Parathyroid adenoma (tissue), 2 donors: ENCODE measurements around the gene LSM6.

Experiments used
- H2AFZ ChIP-seq: fragments of 300-600 bp; sonication (generic); one replicate; pipeline ENCODE4 v1.7.0; 2017; ENCODE audit warnings: antibody characterized with exemption, mild to moderate bottlenecking
- H3K27ac ChIP-seq: fragments of 300-600 bp; sonication (generic); one replicate; pipeline ENCODE4 v1.7.0; 2017
- H3K27me3 ChIP-seq: fragments of 300-600 bp; sonication (generic); one replicate; pipeline ENCODE4 v1.7.0; 2017; ENCODE audit warnings: low read length; ENCODE audit not compliant: control insufficient read depth, insufficient read depth
- H3K36me3 ChIP-seq: fragments of 300-600 bp; sonication (generic); one replicate; pipeline ENCODE4 v1.7.0; 2017; ENCODE audit warnings: low read length; ENCODE audit not compliant: control insufficient read depth, insufficient read depth
- H3K4me1 ChIP-seq: fragments of 300-600 bp; sonication (generic); one replicate; pipeline ENCODE4 v1.7.0; 2017; ENCODE audit warnings: control low read depth
- H3K4me2 ChIP-seq: fragments of 300-600 bp; sonication (generic); one replicate; pipeline ENCODE4 v1.7.0; 2017; ENCODE audit warnings: low read length
- H3K4me3 ChIP-seq: fragments of 300-600 bp; sonication (generic); one replicate; pipeline ENCODE4 v1.7.0; 2017; ENCODE audit warnings: low read depth, low read length
- H3K79me2 ChIP-seq: fragments of 300-600 bp; sonication (generic); one replicate; pipeline ENCODE4 v1.7.0; 2017; ENCODE audit warnings: control low read depth
- H3K9ac ChIP-seq: fragments of 300-600 bp; sonication (generic); one replicate; pipeline ENCODE4 v1.7.0; 2017; ENCODE audit warnings: mild to moderate bottlenecking
- H3K9me3 ChIP-seq: fragments of 300-600 bp; sonication (generic); one replicate; pipeline ENCODE4 v1.7.0; 2017; ENCODE audit warnings: low read length; ENCODE audit not compliant: control insufficient read depth
- TF ChIP-seq, protein P1 (sequence below): fragments of 300-600 bp; sonication (generic); IDR thresholded peaks from one replicate; pipeline ENCODE4 v1.7.0; 2017; ENCODE audit warnings: antibody characterized with exemption, mild to moderate bottlenecking
- donor health status: primary hyperparathyroidism.

LSM6 gene

DNA sequence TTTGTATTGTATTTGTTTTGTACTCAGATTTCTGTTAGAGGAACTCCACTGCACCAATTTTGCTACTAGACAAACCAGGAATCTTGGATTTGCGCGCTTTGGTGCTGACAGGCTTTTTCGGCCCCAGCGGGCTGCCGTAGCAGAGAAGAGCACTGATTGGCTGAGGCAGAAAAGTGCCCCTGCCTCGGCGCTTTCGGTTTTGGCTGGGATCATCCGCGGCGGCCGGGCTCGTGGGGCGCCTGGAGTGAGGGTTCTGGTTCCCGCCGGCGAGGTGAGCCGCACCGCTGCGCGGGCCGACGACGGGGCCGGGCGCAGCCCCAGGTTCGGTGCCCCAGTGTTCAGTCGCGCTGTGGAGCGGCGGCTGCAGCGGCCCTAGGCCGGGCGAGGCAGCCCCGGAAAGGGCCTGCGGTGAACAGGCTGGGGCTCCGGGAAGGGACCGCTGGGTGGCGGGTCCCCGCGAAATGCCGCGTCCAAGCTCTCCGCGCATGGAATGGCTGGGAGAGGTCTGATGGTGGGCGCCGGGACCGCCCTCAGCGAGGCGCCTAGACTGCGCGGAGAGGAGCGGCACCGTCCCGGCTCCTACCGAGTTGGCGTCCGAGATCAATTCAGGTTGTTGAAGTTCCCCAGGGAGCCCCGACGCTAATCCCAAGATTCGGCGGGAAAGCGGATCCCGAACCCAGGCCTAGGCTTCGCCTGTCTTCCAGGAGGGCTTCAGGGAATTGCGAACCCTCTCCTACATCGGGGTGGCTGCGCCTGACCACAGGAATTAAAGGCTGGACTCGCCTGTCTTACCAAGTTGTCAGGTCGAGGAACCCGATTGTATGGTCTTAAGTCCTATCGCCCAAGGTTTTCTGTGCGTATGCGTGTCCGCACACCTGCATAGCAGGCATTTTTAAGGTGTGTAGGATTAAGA lies at the start of gene LSM6:
TSS of gene LSM6 (plus strand) at position 178 of the 913 bp plus-strand sequence. CDS start 7,204 bp downstream, outside the sequence.
- Histone ChIP-seq H3K79me2 (peaks cover 5% of the 10 kb centered on the region), H3K27me3 (no peaks in the 10 kb centered on the region), H3K9ac (peak within 1 kb of the TSS; percentile 57), H3K4me1 (no peaks in the 10 kb centered on the region), H2AFZ (peak within 1 kb of the TSS; percentile 93), H3K27ac (peak within 1 kb of the TSS; percentile 72), H3K9me3 (no peaks in the 10 kb centered on the region), H3K36me3 (no peaks in the 10 kb centered on the region), H3K4me3 (peak within 1 kb of the TSS; percentile 97), H3K4me2 (peak within 1 kb of the TSS; percentile 97)
- TF ChIP-seq, protein P1, sequence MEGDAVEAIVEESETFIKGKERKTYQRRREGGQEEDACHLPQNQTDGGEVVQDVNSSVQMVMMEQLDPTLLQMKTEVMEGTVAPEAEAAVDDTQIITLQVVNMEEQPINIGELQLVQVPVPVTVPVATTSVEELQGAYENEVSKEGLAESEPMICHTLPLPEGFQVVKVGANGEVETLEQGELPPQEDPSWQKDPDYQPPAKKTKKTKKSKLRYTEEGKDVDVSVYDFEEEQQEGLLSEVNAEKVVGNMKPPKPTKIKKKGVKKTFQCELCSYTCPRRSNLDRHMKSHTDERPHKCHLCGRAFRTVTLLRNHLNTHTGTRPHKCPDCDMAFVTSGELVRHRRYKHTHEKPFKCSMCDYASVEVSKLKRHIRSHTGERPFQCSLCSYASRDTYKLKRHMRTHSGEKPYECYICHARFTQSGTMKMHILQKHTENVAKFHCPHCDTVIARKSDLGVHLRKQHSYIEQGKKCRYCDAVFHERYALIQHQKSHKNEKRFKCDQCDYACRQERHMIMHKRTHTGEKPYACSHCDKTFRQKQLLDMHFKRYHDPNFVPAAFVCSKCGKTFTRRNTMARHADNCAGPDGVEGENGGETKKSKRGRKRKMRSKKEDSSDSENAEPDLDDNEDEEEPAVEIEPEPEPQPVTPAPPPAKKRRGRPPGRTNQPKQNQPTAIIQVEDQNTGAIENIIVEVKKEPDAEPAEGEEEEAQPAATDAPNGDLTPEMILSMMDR: no peak

DNA sequence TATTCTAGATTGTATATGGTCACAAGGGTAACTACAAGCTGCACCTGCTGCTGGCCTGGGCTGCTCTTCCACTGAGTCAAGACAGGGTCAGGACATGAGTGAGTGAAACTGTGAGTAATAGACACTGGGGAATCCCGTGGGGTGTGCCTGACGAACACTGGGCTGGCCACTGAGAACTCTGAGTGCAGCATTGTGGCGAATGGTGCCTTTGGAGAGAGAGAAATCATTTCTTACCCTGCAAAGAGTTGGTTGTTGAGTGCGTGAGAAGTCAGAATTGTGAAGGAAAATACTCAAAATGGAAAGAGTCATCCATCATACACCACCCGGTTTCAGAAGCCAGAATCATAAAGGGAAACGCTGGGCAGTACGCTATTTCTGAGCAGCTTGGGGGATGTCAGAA lies 43.1 kb upstream of the LSM6 start:
- H3K4me2 ChIP-seq: no peak overlapping the region
- no peak overlapping the region for H3K4me3 ChIP-seq
- no peaks in the 10 kb centered on the region for H3K36me3 ChIP-seq
- no peaks in the 10 kb centered on the region for H3K79me2 ChIP-seq
- no peaks in the 10 kb centered on the region for H3K4me1 ChIP-seq
- TF ChIP-seq, protein P1: no peak
- H2AFZ ChIP-seq: no peak overlapping the region
- H3K27ac ChIP-seq: no peak overlapping the region
- no peaks in the 10 kb centered on the region for H3K27me3 ChIP-seq
- no peak overlapping the region for H3K9ac ChIP-seq
- H3K9me3 ChIP-seq: no peaks in the 10 kb centered on the region

DNA sequence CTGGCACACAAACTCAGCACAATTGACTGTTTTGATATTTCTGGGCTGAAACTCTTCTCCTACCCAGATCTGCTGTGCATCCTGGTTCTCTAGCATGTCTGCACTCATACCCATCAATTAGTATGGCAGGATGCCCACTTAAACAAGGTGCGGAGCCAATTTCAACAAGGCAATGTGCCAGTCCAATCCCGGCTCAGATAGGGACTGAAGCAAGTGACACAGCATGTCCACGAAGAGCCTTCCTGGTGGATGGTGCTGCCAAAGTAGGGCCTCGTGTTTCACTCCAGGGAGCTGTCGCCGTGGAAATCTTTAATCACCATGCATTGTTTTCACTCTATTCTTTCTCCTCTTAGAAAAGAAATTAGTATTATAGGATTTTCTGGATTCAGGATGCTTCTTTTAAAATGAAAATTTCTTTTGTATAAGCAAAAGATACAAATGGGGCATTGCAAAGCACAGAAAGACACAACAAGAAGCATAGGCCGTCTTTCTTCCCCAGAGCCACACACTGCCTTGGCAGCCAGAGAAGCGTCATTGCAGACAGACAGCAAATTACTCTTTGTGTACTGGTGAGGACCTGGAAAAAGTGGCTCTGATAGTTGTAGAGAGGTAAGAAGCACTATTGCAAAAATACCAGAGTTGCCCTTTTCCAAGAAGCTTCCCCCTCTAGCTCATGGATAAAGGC lies 40.6 kb upstream of the LSM6 start:
- Histone ChIP-seq H3K4me1 (no peaks in the 10 kb centered on the region), H3K27me3 (no peaks in the 10 kb centered on the region), H3K79me2 (no peaks in the 10 kb centered on the region), H3K9ac (no peak overlapping the region), H3K4me2 (peak overlapping the region; percentile 3), H3K36me3 (no peaks in the 10 kb centered on the region), H2AFZ (peak overlapping the region; percentile 50), H3K9me3 (no peaks in the 10 kb centered on the region), H3K4me3 (no peak overlapping the region), H3K27ac (peak overlapping the region; percentile 4)
- TF ChIP-seq, protein P1: no peak

DNA sequence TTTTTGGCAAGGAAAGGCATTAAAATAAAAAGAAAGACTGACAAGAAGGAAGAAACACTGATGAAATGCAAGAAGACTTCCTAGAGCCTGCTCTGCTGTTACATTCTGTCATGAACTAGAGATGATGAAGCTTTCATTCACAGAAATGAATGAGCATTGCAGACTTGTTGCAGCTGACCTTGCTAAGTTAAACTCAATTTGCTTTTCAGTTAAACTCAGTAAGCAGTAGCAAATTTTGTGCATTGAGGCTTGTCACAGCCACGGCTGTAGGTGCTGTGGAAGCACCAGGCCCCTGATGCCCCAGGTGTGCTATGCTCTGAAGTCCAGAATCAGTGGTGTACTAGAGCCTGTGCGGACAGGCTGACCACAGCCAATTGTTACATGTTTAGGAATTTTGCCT lies 39.6 kb upstream of the LSM6 start:
- TF ChIP-seq, protein P1: no peak
- no peaks in the 10 kb centered on the region for H3K36me3 ChIP-seq
- H3K9me3 ChIP-seq: no peaks in the 10 kb centered on the region

More for the DNA sequence above, 39.6 kb upstream of the LSM6 start:
- Histone ChIP-seq H2AFZ (no peak overlapping the region), H3K27ac (no peak overlapping the region), H3K9ac (no peak overlapping the region), H3K4me3 (no peak overlapping the region), H3K4me1 (no peaks in the 10 kb centered on the region), H3K79me2 (no peaks in the 10 kb centered on the region), H3K27me3 (no peaks in the 10 kb centered on the region), H3K4me2 (no peak overlapping the region)
